ENCODE data around the gene SLC9A8. TPM values are rescaled to one million over a fixed set of nuclear protein-coding genes. Genes with fewer than 3 reads are reported as not detected.

The SLC9A8 gene
- total and polyA plus RNA-seq, 2 donors (not counting 1 experiment from before 2014, with no cell fraction given), result 17.8 to 29.7 TPM

DNA sequence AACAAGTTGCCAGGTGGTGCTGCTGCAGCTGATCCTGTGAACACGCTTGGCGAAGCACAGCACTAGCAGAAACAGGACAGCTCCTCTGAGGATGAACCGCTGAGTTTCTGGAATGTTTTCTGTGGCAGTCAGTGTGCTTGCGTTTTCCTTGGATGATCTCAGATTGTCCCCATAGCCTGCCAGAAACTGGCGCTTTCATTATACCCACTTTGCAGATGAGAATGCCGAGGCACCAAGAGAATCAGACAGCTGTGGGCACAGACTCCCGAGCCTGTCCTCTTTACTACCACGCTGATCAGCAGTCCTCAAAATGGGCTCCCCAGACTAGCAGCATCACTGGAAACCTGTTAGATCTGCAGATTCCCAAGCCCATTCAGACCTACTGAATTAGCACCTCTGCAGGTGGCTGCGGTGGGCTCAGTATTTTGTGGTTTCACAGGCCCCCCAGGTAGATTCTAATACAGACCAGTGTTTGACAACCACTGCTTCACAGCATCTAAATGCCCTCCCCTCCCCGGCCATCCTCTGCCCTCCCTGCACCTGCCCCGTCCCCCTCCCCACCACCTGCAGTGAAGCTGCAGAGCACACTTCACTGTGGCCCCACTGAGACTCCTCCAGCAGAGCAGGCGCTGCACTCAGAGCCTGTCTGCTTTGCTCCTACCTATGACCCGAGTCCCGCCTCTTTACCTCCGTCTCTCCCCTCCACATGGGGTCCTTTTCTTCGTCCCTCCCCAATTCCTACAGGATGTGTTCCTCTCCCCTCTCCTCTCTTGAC, 73.1 kb downstream of the SLC9A8 start:
- Histone ChIP-seq H4K20me1 (ENCODE audit: control insufficient read depth, insufficient read depth, low read length, poor library complexity, severe bottlenecking) (no peaks in the 10 kb centered on the region), H3K27ac (ENCODE audit: low read length in 2 of 2) (no peak overlapping the region), H3K9me3 (ENCODE audit: control extremely low read depth in 1 of 3, control insufficient read depth in 2 of 3, insufficient read depth in 1 of 3, low read length in 2 of 3) (no peaks in the 10 kb centered on the region), H3K4me1 (ENCODE audit: control insufficient read depth in 2 of 2, insufficient read depth in 2 of 2, low read length in 2 of 2) (no peaks in the 10 kb centered on the region), H3K79me2 (ENCODE audit: control insufficient read depth, insufficient read depth, low read length) (no peaks in the 10 kb centered on the region), H3K4me2 (replicated peaks; ENCODE audit: low read depth, low read length, poor library complexity, severe bottlenecking) (no peak overlapping the region), H3K27me3 (replicated peaks in 1 of 4; ENCODE audit: control extremely low read depth in 1 of 4, control insufficient read depth in 3 of 4, insufficient read depth in 4 of 4, low read length in 3 of 4) (no peaks in the 10 kb centered on the region), H3K36me3 (replicated peaks in 1 of 2; ENCODE audit: control extremely low read depth in 1 of 2, control insufficient read depth in 1 of 2, extremely low read depth in 1 of 2, insufficient read depth in 2 of 2, low read length in 1 of 2) (peaks cover 0 to 51% of the 10 kb centered on the region in 2 experiments), H3K4me3 (ENCODE audit: control extremely low read depth in 1 of 5, extremely low read depth in 1 of 5, insufficient read depth in 1 of 5, low read depth in 2 of 5, low read length in 4 of 5) (no peak overlapping the region), H3K9ac (ENCODE audit: low read length) (no peak overlapping the region), H2AFZ (ENCODE audit: insufficient read depth, low read depth, low read length, poor library complexity, severe bottlenecking) (no peak overlapping the region)
- H3K4me3 Mint-ChIP-seq, result no peak overlapping the region
- H3K27me3 Mint-ChIP-seq, result no peaks in the 10 kb centered on the region
- H3K4me1 Mint-ChIP-seq, result peaks cover 4% of the 10 kb centered on the region
- intact Hi-C loops (cut with micrococcal nuclease), result no loop called here
- ATAC-seq (ENCODE audit: low read depth) (no peak), DNase-seq (no peak)
- WGBS (ENCODE audit: insufficient coverage), result 96% methylated on average over 16 of the region's 16 CpGs
- ChIA-PET POLR2A (interaction anchor here (0.6 kb wide), 1 partner anchor 1710 kb away, joined by 3 read pairs; no protein-coding TSS in a partner anchor), CTCF (interaction anchor here (1.4 to 1.8 kb wide), 2 partner anchors 26 kb away, joined by 3 to 4 read pairs; no protein-coding TSS in a partner anchor)
- no peak overlapping the region for H3K27ac Mint-ChIP-seq
- TF ChIP-seq CTCF (IDR thresholded peaks at IDR 0.05) (no peak), EZH2 (IDR thresholded peaks at IDR 0.05; ENCODE audit: borderline replicate concordance, insufficient read depth, low read depth, low read length, poor library complexity, severe bottlenecking) (no peak)
- H3K9me3 Mint-ChIP-seq (ENCODE audit: insufficient read depth), result no peaks in the 10 kb centered on the region

GRCh38 chr20:49886571-49887213, 74.1 kb downstream of the SLC9A8 start:
- Histone ChIP-seq H3K9ac (ENCODE audit: low read length) (no peak overlapping the region), H3K79me2 (ENCODE audit: control insufficient read depth, insufficient read depth, low read length) (no peaks in the 10 kb centered on the region), H3K4me1 (ENCODE audit: control insufficient read depth in 2 of 2, insufficient read depth in 2 of 2, low read length in 2 of 2) (no peaks in the 10 kb centered on the region), H3K4me2 (replicated peaks; ENCODE audit: low read depth, low read length, poor library complexity, severe bottlenecking) (no peak overlapping the region), H4K20me1 (ENCODE audit: control insufficient read depth, insufficient read depth, low read length, poor library complexity, severe bottlenecking) (no peaks in the 10 kb centered on the region), H3K9me3 (ENCODE audit: control extremely low read depth in 1 of 3, control insufficient read depth in 2 of 3, insufficient read depth in 1 of 3, low read length in 2 of 3) (no peaks in the 10 kb centered on the region), H3K27me3 (replicated peaks in 1 of 4; ENCODE audit: control extremely low read depth in 1 of 4, control insufficient read depth in 3 of 4, insufficient read depth in 4 of 4, low read length in 3 of 4) (no peaks in the 10 kb centered on the region), H3K27ac (ENCODE audit: low read length in 2 of 2) (no peak overlapping the region), H2AFZ (ENCODE audit: insufficient read depth, low read depth, low read length, poor library complexity, severe bottlenecking) (no peak overlapping the region), H3K36me3 (replicated peaks in 1 of 2; ENCODE audit: control extremely low read depth in 1 of 2, control insufficient read depth in 1 of 2, extremely low read depth in 1 of 2, insufficient read depth in 2 of 2, low read length in 1 of 2) (peaks cover 0 to 52% of the 10 kb centered on the region in 2 experiments), H3K4me3 (ENCODE audit: control extremely low read depth in 1 of 5, extremely low read depth in 1 of 5, insufficient read depth in 1 of 5, low read depth in 2 of 5, low read length in 4 of 5) (no peak overlapping the region)
- TF ChIP-seq CTCF (IDR thresholded peaks at IDR 0.05) (no peak), EZH2 (IDR thresholded peaks at IDR 0.05; ENCODE audit: borderline replicate concordance, insufficient read depth, low read depth, low read length, poor library complexity, severe bottlenecking) (no peak)
- ChIA-PET CTCF (interaction anchor here (0.8 to 1.8 kb wide), 4 partner anchors 10 to 295 kb away, joined by 3 to 4 read pairs (median 3); no protein-coding TSS in a partner anchor), POLR2A (interaction anchor here (0.6 kb wide), 1 partner anchor 1709 kb away, joined by 3 read pairs; no protein-coding TSS in a partner anchor)
- Mint-ChIP-seq H3K4me3 (no peak overlapping the region), H3K27ac (no peak overlapping the region), H3K27me3 (no peaks in the 10 kb centered on the region), H3K9me3 (ENCODE audit: insufficient read depth) (no peaks in the 10 kb centered on the region), H3K4me1 (peaks cover 4% of the 10 kb centered on the region)
- no peak for ATAC-seq (ENCODE audit: low read depth)
- intact Hi-C loops (cut with micrococcal nuclease), result no loop called here
- no peak for DNase-seq
- 97% methylated on average over 30 of the region's 30 CpGs for WGBS (ENCODE audit: insufficient coverage)

All from B cell (primary cell).